HG03432 (cell line): ENCODE data around the gene TPM1.

ENCODE experiments used
- ATAC-seq: cut with Tn5 transposase; IDR thresholded peaks from one replicate; pipeline ENCODE4 v1.9.1; 2021; ENCODE audit warnings: mild to moderate bottlenecking, moderate library complexity; ENCODE audit not compliant: unreplicated experiment

Gene TPM1

GRCh38 chr15:63040954-63041353, 1.6 kb upstream of the TPM1 start:
- no peak for ATAC-seq

DNA sequence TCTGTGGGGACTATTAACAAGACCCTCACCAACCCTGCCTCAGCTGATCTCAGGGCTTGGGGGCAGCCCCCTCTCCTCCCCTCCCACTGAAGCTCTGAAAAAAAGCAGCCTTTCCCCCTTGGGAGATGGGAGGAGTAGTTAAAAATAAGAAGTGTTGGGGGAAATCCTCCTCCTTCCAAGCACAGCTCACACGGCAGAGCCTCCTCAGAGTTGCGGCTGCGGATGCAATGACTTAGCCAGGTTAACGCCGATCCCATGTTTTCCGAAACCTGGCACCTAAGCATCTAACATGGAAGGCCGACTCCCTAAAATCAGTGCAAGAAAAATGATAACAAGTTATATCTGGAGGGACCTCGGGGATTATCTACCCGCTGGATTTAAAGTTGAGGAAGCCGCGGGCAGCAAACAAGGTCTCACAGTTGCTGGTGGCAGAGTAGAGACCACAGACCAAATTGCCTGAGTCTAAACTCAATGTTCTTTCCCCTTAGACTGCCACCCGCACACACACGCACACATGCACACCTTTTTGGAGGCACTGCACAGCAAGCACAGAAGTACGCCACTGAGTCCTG, 1.1 kb upstream of the TPM1 start:
- ATAC-seq, result no peak

DNA sequence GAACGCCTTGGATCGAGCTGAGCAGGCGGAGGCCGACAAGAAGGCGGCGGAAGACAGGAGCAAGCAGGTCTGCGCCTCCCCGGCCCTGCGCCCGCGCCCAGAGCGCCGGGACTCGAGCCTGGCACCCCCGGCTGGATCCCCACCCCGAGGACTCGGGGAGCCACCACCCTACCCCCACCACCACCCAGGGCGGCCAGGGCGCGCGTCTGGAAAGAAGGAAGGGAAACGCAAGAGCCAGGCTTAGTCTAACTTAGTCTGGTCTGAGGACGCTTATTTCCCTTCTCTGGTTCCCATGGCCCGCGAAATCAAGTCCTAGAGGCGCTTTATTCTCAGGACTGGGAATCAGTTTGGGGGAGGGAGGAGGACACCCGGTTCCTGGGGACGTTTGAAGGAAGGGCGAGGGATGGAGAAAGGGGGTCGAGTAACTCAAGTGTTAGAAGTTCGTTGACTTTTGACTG, 359 bp downstream of the TPM1 start:
- ATAC-seq, result no peak

DNA sequence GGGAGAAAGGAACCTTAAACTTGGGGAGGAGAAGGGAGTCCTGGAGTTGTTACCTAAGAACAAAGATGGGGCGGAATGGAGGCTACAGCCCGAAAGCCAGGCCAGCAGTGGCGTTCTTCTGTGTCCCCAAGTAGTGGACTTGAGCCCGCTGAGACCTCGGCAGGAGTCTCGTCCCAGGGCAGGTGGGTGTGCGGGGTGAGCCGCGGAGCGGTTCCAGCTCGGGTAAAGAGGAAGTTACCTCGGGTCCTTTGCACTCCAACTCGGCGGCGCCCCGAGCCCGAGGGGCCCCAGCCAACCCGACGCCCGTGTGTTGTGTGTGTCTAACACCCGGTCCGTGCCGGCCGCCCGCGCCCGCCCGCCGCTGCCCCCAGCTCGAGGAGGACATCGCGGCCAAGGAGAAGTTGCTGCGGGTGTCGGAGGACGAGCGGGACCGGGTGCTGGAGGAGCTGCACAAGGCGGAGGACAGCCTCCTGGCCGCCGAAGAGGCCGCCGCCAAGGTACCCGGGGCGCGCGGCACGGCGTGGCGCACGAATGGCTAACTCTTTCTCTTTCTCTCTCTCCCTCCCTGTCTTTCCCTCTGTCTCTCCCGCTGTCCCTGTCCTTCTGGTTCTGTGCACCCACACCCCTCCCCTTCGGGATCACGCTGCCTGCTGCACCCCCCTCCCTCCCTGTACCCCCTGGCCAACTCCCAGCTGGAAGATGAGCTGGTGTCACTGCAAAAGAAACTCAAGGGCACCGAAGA, 959 bp downstream of the TPM1 start:
- ATAC-seq, result no peak

DNA sequence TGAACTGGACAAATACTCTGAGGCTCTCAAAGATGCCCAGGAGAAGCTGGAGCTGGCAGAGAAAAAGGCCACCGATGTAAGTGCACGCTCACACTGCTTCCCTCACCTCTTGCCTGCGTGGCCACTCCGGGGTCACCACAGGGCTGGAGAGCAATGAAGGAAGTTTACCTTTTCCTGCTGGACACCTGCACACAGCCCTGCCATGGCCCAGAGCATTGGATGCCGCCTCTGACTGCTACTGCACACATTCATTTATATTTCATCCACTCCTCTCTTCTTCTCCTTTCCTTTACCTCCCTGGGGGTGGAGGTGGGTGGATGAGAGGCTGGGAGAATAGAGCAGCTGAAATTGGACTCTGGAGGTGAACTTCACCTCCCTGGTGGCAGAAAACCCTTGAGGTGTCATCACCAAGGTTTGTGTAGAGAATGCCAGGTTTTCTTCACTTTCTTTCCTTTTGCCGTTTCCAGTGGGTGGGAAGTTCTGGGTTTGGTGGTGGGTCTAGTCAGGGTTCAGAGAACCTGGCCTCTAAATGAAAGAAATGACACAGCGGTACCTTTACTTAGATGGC, 1.6 kb downstream of the TPM1 start:
- ATAC-seq, result no peak

GRCh38 chr15:63044645-63045464, 2.3 kb downstream of the TPM1 start:
- ATAC-seq, result no peak

- no peak for ATAC-seq
These were observed 2.9 kb downstream of the TPM1 start for GRCh38 chr15:63045465-63045840.

- no peak for ATAC-seq
These were observed 3.3 kb downstream of the TPM1 start for GRCh38 chr15:63045879-63046278.

- ATAC-seq, result no peak
These were observed 4.6 kb downstream of the TPM1 start for GRCh38 chr15:63046917-63047760.

- no peak for ATAC-seq
These were observed 5.2 kb downstream of the TPM1 start for GRCh38 chr15:63047792-63048114.

DNA sequence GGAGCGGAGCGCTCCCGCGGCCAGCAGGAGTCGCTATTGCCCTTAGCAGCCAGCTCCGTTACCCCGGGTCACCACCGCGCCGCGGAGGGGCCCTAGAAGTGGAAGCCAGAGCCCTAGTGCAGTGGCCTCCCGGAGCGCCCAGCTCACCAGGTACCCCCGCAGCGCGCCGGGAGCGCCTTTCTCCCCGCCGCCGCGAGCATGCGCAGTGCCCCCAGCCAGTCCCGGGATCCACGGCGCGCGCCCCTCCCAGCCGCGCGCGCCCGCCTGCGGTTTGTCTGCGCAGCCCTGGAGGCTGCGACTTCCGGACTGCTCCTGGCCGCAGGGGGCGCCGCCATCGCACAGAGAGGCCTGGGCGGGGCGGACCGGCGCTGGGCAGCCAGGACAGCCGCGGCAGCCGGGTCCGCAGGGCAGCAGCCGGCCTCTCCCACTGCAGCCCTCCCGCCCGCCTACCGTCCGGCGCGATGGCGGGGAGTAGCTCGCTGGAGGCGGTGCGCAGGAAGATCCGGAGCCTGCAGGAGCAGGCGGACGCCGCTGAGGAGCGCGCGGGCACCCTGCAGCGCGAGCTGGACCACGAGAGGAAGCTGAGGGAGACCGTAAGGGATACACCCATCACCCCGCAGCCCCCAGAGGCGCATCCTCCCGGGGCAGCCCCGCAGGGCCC, 5.7 kb downstream of the TPM1 start:
- ATAC-seq, result peak; percentile 89

DNA sequence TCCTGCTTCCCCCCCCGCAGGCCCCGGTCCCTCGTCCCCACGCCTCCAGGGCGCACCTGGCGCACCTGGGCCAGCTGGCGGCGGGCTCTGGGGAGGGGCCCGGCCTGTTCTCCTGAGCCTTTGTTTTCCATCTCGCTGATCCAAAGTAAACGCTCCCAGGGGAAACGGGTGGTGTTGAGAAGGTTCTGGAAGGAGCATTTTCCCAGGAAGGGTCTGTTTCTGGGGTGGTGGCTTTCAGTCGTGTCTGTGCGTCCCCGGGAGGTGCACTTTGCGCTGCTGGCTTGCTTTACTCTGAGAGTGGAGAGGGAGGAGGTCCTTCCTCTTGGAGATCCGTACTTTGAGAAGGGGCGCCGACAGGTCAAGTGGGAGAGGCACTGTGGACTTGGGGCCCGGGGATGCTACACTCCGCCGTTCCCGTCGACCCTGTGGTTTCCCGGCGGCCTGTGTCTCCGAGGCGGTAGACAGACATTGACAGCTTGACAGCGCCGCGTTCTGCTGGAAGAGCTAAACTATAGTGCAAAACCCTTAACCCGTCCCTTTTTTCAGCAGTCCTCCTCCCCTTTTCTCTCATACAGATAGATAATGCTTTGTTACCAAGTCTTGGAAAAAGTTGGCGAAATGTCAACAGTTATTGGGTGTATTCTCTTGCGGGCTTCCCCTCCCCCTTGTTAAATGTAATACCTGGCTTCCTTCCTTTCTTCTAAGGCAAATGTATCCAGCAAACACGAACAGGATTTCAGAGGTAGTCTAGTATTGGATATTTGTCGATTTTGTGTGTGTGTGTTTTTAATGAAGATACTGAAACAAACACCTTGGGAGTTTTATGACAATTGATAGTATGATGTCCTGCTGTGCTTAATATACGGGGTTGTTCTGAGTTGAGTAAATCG, 6.5 kb downstream of the TPM1 start:
- peak; percentile 30 for ATAC-seq

GRCh38 chr15:63049783-63050371, 7.3 kb downstream of the TPM1 start:
- ATAC-seq, result no peak

DNA sequence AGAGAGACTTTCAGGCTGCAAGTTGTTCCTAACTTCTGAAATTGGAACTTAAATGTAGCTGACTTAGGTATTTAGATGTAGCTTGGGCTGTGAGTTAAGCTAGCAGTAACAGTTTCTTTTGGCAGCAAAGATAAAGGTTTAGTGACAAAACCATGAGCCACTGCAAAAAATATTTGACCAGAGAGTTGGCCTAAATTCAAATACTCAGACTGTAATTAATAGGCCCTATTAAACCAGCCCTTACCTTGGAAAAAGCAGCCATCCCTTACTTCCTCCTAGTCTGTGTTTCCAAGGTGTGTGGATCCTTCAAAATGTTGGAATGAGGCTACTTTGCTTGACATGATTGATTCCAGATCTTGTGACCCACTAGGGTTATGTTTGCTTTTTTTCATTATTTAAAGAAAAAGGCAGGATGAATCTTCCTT, 8.2 kb downstream of the TPM1 start:
- no peak for ATAC-seq

DNA sequence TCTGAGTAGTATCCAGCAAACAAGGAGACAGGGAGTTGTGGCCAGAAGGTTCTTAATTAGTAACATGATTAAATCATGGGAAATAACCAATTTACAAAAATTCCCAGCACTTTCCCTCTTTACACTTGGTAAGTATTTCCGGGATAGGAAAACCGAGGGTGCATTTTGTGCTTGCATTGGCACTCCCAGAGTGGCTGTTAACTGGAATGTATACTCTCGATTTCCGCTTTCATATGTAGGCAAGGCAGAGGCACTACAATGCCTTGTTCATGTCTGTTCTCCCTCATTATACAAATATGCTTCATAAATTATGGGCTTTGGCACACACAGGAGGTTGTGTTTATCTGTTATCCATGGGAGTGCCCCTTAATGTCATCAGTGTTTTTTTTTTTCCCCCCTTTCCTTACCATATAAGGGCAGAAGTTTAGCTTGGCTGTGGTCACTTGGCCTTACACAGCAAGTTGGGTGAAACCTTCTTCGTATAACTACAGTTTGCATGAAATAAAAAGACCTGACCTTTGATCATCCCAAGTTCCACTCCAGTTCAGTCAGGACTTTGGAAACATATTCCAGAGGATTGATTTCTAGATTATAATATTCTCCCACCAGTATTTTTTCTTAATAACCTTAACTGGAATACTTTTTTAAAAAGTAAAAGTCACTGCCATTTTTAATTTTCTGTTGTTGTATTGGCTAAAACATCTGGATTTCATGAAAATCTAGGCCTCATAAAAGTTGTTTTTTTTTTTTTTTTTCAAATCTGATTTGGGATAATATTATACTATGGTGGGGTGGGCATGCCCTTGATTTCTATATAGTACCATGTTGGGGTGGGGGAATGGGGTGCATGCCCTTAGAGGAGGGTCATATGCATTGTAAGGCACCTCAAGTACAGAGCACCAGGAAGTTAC, 8.9 kb downstream of the TPM1 start:
- no peak for ATAC-seq

DNA sequence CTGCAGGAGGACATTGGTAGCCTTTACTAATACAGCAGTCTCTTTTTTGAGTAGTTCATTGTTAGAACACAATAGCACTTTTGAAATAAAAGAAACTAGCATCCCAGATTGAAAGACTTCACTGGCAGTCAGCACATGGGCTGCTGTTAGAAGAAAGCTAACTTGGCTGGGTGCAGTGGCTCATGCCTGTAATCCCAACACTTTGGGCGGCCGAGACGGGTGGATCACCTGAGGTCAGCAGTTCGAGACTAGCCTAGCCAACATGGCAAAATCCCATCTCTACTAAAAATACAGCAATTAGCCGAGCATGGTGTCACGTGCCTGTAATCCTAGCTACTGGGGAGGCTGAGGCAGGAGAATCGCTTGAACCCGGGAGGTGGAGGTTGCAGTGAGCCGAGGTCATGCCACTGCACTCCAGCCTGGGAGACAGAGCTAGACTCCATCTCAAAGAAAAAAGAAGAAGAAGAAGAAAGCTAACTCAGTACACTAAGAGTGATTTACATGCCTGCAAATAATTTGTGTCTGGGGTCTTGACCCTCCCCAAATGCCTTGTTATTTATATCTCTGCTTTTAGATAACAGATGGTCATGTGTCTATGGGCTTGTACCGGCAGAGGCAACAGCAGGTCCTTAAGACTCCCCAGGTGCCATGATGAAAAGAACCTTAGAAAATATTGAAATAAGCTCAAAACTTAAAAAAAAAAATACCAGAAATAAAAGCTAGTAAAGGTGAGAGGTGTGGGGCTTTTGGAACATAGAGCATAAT, 9.7 kb downstream of the TPM1 start:
- ATAC-seq, result no peak
